Measurements from ENCODE around the gene RAB4A.

GRCh38 chr1:229226796-229227195 lies 44.1 kb upstream of the RAB4A start:
- TF ChIP-seq CTCF (IDR thresholded peaks at IDR 0.05): no peak
- TF ChIP-seq POLR2A (IDR thresholded peaks at IDR 0.05): no peak
- TF ChIP-seq POLR2AphosphoS5 (IDR thresholded peaks at IDR 0.05): no peak
